HG03060 (cell line): Measurements from ENCODE around the gene ZNF385D.
"Not testable (repeated sequence)": the region's sequence is repeated elsewhere in the genome, so short reads cannot be mapped to it uniquely, and the experiment has no call there.

Source experiments
- ATAC-seq: cut with Tn5 transposase; IDR thresholded peaks from one replicate; pipeline ENCODE4 v1.9.1; 2021; ENCODE audit warnings: low read depth, moderate number of reproducible peaks; ENCODE audit not compliant: unreplicated experiment

Gene ZNF385D

DNA sequence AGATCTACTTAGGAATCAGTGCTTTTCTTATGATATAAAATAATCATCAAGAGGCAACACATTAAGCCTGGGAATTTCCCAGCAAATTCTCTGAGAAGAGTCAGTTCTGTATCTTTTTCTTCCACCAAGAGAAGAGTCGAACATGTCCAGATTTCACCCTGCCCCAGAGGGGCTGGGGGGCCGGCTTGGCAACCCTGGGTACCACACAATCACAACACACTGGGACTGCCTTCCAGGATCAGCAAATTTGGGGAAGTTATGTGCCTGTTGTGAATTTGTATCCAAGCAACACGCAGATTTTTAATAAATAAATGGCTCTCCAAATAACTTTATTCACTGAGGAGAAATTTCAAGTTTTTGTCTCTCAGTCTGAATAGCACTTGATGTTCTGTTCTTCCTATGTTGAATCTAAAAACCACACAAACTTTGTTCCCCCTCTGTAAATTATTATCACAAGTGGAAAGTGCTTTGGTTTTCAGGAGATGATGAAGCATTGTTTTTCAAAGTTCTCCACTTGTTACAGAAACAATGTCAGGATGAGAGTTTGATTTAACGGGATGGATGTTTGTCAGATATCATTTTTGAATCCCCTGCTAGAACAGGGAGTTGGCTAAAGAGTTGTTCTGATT lies 357.2 kb downstream of the ZNF385D start:
- ATAC-seq, result no peak

- ATAC-seq, result no peak
Measured at GRCh38 chr3:21392526-21392925, 358.5 kb downstream of the ZNF385D start.

GRCh38 chr3:21390856-21391255 lies 360.2 kb downstream of the ZNF385D start:
- ATAC-seq, result no peak

- no peak for ATAC-seq
Measured at GRCh38 chr3:21390136-21390535, 360.9 kb downstream of the ZNF385D start.

DNA sequence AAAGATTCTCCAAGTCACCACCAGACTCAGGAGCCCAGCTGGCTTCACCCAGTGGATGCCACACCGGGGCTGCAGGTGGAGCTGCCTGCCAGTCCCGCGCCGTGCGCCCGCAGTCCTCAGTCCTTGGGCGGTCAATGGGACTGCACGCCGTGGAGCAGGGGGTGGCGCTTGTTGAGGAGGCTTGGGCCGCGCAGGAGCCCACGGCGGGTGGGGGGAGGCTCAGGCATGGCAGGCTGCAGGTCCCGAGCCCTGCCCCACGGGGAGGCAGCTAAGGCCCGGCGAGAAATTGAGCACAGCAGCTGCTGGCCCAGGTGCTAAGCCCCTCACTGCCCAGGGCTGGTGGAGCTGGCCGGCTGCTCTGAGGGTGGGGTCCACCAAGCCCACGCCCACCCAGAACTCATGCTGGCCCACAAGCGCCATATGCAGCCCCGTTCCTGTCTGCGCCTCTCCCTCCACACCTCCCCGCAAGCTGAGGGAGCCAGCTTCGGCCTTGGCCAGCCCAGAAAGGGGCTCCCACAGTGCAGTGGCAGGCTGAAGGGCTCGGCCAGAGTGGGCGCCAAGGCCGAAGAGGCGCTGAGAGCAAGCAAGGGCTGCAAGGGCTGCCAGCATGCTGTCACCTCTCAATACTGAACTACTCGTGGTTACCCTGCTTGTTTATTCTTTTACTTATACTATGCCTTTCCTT lies 363.7 kb downstream of the ZNF385D start:
- ATAC-seq, result not testable (repeated sequence)

GRCh38 chr3:21378036-21378435 lies 373.0 kb downstream of the ZNF385D start:
- not testable (repeated sequence) for ATAC-seq

GRCh38 chr3:21377071-21377769 lies 373.8 kb downstream of the ZNF385D start:
- no peak for ATAC-seq

- ATAC-seq, result no peak
Measured at GRCh38 chr3:21372316-21372715, 378.7 kb downstream of the ZNF385D start.
